Kidney glomerular epithelial cell (primary cell): ENCODE results near the gene NFKBIE.
"Not testable (repeated sequence)": the region's sequence is repeated elsewhere in the genome, so short reads cannot be mapped to it uniquely, and the experiment has no call there.

Experiments
- DNase-seq: peaks from one replicate; lab custom pipeline; 2025; lab: John Stamatoyannopoulos, UW

The NFKBIE gene, protein sequence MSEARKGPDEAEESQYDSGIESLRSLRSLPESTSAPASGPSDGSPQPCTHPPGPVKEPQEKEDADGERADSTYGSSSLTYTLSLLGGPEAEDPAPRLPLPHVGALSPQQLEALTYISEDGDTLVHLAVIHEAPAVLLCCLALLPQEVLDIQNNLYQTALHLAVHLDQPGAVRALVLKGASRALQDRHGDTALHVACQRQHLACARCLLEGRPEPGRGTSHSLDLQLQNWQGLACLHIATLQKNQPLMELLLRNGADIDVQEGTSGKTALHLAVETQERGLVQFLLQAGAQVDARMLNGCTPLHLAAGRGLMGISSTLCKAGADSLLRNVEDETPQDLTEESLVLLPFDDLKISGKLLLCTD

GRCh38 chr6:44265007-44265721, at the start of gene NFKBIE:
Gene NFKBIE, minus strand, starts transcription at chr6:44265551. Its CDS starts 205 bp downstream, at chr6:44265346.
- peak; percentile 88 for DNase-seq

DNA sequence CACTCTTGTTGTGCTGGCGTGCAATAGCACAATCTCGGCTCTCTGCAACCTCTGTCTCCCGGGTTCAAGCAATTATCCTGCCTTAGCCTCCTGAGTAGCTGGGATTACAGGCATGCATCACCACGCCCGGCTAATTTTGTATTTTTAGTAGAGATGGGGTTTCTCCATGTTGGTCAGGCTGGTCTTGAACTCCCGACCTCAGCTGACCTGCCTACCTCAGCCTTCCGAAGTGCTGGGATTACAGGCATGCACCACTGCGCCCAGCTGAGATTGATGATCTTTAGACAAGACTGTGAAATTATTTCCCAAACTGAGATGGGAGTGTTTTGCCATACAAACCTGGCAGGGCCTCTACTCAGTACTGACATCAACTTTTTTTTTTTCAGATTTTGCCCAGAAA, 49.3 kb upstream of the NFKBIE start:
- not testable (repeated sequence) for DNase-seq

DNA sequence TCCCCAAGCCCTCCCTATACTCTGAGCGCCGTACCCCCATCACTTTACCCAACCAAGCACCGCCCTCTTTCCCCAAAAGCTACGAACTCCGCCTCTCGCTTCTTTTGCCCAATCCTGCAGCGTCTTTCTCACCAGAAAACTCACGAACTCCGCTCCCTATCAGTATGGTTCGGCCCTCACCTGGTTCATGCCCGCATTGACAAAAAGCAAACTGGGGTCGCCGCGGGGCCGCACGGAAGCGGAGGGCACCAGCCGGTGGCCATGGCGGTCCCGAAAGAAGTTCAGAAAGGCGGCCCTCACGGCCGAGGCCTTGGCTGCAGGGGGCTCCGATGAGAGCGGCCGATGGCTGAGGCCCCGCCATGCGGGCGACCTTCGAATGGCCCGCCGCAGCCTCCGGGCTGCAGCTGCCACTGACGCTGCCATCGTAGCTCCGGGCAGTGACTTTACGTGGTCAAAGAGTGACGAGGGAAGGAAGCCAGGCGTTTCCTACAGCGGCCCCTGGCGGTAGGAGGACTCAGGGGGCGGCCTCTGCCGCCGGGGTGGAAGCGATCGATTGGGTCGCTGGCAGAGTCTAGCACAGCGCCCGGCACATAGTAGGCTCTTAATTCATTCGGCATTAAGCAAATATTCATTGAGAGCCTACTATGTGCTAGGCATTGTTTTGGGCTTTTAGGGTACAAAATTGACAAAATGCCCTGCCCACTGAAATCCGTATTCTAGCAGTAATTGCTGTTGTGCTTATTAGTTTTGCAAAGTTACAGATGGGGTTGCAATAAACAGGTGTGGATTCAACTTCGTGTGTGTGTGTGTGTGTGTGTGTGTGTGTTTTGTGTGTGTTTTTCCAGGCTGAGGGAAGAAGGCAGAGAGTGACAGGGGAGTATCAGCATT, 47.8 kb upstream of the NFKBIE start, which contains the start of gene AARS2:
Gene AARS2, minus strand, starts transcription at position 447 of the 888 bp plus-strand sequence. Its CDS starts 24 bp downstream, at position 423.
- DNase-seq, result peak; percentile 77

- no peak for DNase-seq
These were observed 46.4 kb upstream of the NFKBIE start for GRCh38 chr6:44311767-44312166.

DNA sequence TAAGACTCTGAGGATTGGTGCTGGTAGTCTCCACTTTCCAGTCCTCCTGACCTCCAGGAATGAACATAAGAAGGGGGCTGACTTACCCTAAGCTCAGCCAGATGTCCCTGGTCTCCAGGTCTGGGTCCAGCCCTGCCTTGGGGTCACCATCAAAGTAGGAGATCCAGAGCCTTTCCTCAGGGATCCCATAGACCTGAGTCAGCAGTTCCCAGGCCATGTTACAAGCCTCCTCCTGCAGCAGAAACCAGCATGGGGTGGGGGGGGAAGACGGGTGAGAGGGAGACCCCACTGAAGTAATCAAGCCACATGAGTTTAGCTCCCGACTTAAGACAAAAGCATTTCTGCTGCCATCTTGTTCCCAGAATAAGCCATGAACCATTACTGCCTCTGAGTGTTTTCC, 46.0 kb upstream of the NFKBIE start:
- no peak for DNase-seq

DNA sequence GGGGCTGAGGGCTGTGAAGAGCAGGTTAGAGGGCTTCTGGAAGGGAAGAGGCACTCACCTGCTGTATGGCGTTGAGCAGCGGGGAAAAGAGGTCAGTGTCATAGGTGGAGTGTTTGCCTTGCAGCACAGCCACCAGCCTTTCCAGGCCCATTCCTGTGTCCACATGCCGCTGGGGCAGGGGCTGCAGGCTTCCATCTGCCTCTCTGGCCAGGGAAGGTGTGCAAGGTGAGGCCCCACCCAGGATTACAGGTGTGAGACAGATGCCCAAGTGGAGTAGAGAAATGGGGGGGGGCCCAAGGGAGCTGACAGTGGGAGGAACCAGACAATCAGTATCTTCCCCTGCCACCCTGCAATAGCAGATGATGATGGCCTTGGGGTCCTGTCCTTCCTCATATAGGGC, 44.9 kb upstream of the NFKBIE start:
- no peak for DNase-seq

- no peak for DNase-seq
These were observed 44.3 kb upstream of the NFKBIE start for GRCh38 chr6:44309631-44310030.

GRCh38 chr6:44309092-44309491, 43.7 kb upstream of the NFKBIE start:
- DNase-seq, result no peak

DNA sequence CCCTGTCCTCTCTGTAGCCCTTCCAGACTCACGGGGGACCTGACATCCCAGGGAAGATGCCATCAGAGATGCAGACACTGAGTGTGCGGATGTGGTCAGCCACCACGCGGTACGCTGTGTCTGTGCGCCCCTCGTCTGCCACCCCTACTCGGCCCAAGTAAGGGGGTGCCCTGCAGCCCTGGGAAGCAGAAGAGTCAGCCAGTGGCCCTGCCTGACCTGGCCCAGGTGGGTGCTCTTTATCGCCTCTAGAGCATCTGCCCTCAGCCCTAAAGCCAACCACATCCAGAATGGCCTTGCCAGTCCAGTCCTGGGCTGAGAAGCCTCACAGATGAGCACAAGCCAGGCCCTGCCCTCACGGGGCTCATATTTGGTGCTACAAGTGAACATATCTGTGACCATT, 41.9 kb upstream of the NFKBIE start:
- DNase-seq, result no peak

DNA sequence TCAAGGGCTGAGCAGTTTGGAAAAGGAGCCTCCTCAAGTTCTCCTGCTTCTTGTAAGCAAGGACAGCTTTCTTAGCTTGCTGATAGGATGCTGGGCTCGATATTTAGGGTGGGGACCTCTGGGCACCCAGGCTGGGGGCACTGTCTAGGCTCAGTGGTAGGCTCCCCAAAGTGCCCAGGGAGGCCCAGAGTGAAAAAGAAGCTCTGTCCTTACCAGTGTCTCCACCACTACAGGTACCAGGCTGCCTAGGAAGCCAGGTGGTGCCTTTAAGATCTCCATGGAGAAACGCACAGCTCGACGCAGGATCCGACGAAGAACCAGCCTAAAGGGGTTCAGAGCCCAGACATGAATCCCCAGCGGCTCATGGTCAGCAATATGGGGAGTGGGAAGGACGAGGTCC, 41.4 kb upstream of the NFKBIE start:
- no peak for DNase-seq

- DNase-seq, result no peak
These were observed 39.9 kb upstream of the NFKBIE start for GRCh38 chr6:44305200-44305725.

- peak; percentile 3 for DNase-seq
These were observed 39.2 kb upstream of the NFKBIE start for GRCh38 chr6:44304282-44305199.

GRCh38 chr6:44303842-44304241, 38.5 kb upstream of the NFKBIE start:
- no peak for DNase-seq

- DNase-seq, result no peak
These were observed 37.5 kb upstream of the NFKBIE start for GRCh38 chr6:44302856-44303255.

GRCh38 chr6:44301782-44302564, 36.6 kb upstream of the NFKBIE start:
- no peak for DNase-seq

DNA sequence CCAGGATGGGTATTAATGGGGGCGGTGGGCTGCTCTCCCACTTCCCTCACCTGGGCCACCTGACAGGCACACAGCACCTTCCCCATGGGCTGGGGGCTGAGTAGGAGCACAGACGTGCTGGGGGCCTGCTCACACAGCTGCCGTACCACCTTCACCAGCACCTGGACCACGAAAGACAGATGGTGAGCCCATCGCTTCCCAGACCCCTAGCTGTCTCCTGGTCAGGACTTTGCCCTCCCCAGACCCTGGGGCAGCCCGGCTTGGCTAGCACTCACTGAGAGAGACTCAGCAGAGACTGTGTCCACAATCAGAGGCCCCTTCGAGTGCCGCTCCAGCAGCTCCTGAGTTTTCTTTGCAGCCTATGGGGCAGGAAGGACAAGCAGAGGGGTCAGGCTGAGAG, 35.8 kb upstream of the NFKBIE start:
- no peak for DNase-seq

- DNase-seq, result no peak
These were observed 35.0 kb upstream of the NFKBIE start for GRCh38 chr6:44300292-44300823.

DNA sequence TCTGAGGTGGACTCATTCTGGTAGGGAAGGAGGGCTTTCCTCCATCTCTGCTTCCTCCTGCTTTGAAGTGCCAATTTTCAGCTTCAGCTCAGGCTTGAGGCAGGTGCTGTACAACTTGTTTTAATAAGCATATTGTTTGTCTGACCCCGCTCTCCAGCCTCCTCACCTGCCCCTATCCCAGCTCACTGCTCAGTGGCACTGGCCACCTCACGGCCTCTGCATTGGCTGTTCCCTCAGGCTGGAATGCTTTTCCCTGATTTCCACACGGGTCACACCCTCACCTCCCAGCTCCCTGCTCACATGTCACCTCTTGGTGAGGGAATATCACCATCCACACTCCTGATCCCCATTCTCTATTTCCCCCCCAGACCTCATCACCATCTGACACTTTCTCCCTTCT, 33.5 kb upstream of the NFKBIE start:
- DNase-seq, result no peak

GRCh38 chr6:44298055-44298803, 32.9 kb upstream of the NFKBIE start:
- no peak for DNase-seq
